Activated CD4-positive, alpha-beta T cell treated with anti-CD3 and anti-CD28 coated beads for 1 hour (primary cell): ENCODE data around the gene OR52D1.

Experiments
- DNase-seq: peaks from one replicate; pipeline ENCODE4 v3.0.0-alpha.2; 2020

The OR52D1 gene

GRCh38 chr11:5514841-5515240 lies 26.4 kb downstream of the OR52D1 start:
- no peak for DNase-seq

DNA sequence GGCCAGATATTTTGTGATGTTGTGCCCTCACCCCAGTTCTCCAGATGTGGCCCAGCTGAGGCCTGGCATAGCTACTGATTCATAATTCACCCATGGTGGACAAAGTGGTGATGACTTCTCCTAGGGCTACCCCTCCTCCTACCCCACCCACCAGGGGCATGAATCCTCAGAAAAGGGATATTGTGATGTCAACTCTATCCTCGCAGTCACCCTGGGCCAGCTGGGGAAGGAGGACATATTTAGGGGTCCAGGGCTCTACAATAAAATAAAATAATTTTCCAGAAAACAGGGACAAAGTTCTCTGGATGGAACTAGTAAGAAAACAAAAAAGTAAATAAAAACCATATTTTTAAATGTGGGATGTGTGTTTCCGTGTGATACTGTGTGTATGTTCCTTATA lies 28.1 kb downstream of the OR52D1 start, which contains the start of gene UBQLNL:
TSS of gene UBQLNL (minus strand) at position 101 of the 400 bp plus-strand sequence. CDS start 258 bp downstream, outside the sequence.
- DNase-seq: no peak

DNA sequence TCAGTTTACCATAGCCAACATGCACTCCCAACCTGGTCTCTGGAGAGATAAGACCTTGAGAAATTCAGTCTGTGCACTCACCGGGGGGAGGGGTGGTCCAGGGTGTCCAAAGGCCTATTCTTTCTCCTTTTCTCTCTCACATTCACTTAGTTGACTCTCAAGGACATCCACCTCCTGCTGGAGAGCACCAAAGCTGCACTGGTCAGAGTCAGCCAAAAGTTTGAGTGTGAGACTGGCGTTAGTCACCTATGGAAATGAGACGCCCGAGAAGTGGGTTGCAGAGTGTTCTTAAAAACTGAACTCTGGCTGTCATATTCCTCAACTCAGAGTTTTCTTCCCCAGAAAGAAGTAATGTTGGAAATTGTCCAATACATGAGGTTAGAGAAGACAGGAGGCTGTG lies 33.1 kb downstream of the OR52D1 start:
- no peak for DNase-seq

DNA sequence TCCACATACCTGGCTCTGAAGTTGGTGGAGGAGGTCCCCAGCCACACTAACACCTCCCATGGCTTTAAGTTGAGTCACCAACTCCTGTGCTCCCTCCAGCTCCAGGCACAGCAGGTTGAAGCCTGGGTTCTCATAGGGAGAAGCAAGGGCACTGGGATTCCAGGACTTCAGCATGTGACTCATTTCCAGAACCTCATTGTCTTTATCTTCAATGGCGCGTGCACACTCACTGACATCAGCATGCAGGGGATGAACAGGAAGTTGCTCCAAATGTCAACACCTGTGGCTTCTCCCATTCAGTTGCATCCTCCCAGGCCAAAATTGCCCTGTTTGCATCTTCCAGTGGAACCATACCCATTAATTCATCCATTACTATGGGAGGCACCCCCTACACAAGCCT lies 33.8 kb downstream of the OR52D1 start:
- DNase-seq: no peak

GRCh38 chr11:5524756-5525155 lies 36.3 kb downstream of the OR52D1 start:
- DNase-seq: no peak

GRCh38 chr11:5527716-5528115 lies 39.2 kb downstream of the OR52D1 start:
- no peak for DNase-seq

DNA sequence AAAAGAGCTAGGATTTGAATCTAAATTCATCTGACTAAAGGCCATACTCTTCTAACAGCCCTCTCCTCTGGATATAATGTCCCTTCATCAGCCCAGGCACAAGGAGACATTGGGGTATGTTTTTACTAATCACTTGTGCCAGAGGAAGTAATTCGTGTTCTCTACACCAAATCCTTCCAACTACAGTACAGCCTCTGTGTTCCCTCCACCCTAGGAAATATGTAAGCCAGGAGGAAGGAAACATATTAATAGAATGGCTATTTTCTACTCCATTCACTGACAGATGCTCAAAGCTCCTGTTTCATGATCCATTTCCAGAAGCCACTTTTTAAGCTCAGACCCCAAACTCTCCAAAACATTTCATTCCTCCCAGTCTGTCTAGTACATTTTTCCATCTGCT lies 40.0 kb downstream of the OR52D1 start:
- DNase-seq: no peak

GRCh38 chr11:5531053-5531831 lies 42.8 kb downstream of the OR52D1 start:
- DNase-seq: no peak

- no peak for DNase-seq
These were observed 45.6 kb downstream of the OR52D1 start for GRCh38 chr11:5534046-5534445.

DNA sequence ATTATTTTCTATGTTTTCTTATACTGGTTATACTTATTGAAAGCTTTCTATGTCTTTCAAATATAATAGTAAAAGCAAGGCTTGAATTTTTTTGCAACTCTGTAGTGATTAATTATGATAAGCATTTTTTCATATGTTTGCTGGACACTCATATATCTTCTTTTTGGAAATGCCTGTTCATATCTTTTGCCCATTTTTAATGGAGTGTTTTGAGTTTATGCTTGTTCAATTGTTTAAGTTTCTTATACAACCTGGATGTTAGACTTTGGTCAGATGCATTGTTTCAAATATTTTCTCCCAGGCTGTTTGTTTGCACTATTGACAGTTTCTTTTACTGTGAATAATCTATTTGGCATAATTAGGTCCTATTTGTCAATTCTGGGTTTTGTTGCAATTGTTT lies 48.0 kb downstream of the OR52D1 start:
- no peak for DNase-seq
